Type B pancreatic cell (in vitro differentiated cells): ENCODE results near the gene NRP1. TPM values are rescaled to one million over a fixed set of nuclear protein-coding genes. Genes with fewer than 3 reads are reported as not detected.

Experiments
- DNase-seq: peaks from one replicate; pipeline ENCODE4 v3.0.0; 2021; ENCODE audit warnings: mixed read lengths; ENCODE audit not compliant: unreplicated experiment; ENCODE audit errors: extremely low spot score
- H3K27ac Mint-ChIP-seq: 2 replicates; pipeline ENCODE4 v1.8.0; 2021; ENCODE audit warnings: mild to moderate bottlenecking, mixed read lengths
- H3K27me3 Mint-ChIP-seq: 2 replicates; pipeline ENCODE4 v1.8.0; 2021; ENCODE audit warnings: mixed read lengths
- H3K36me3 Mint-ChIP-seq: 2 replicates; pipeline ENCODE4 v1.8.0; 2021; ENCODE audit warnings: mixed read lengths
- H3K4me1 Mint-ChIP-seq: one replicate; pipeline ENCODE4 v1.8.0; 2021; ENCODE audit warnings: mixed read lengths; ENCODE audit not compliant: unreplicated experiment
- H3K4me3 Mint-ChIP-seq: 2 replicates; pipeline ENCODE4 v1.8.0; 2021; ENCODE audit warnings: mild to moderate bottlenecking, mixed read lengths
- H3K9me3 Mint-ChIP-seq: 2 replicates; pipeline ENCODE4 v1.8.0; 2021; ENCODE audit warnings: mixed read lengths
- CTCF ChIP-seq: fragments of 200-600 bp; sonication (generic); conservative IDR thresholded peaks from 2 replicates; pipeline ENCODE4 v1.5.0; 2021; ENCODE audit warnings: antibody characterized with exemption, mild to moderate bottlenecking
- total RNA-seq: library from RNA; stranded (reverse); gene quantifications from 2 replicates; pipeline ENCODE4 v1.2.1, GENCODE V29; 2021; ENCODE audit warnings: low replicate concordance

NRP1 gene
- total RNA-seq, 1 donor from 2014 or later = 70.7 TPM

- Mint-ChIP-seq H3K36me3 (no peaks in the 10 kb centered on the region), H3K27ac (no peak overlapping the region), H3K27me3 (peaks cover 6% of the 10 kb centered on the region)
Observed at GRCh38 chr10:33350041-33350440, 15.6 kb upstream of the NRP1 start.

GRCh38 chr10:33349268-33349667 is 14.8 kb upstream of the NRP1 start:
- H3K4me1 Mint-ChIP-seq = peaks cover 4% of the 10 kb centered on the region
- DNase-seq = no peak
- TF ChIP-seq CTCF = no peak
- peaks cover 4% of the 10 kb centered on the region for H3K9me3 Mint-ChIP-seq
- no peak overlapping the region for H3K4me3 Mint-ChIP-seq
- H3K36me3 Mint-ChIP-seq = no peaks in the 10 kb centered on the region
- H3K27ac Mint-ChIP-seq = no peak overlapping the region
- H3K27me3 Mint-ChIP-seq = peaks cover 6% of the 10 kb centered on the region

More at GRCh38 chr10:33350041-33350440, 15.6 kb upstream of the NRP1 start:
- H3K4me3 Mint-ChIP-seq = no peak overlapping the region
- no peak for DNase-seq
- H3K9me3 Mint-ChIP-seq = peaks cover 4% of the 10 kb centered on the region
- peaks cover 4% of the 10 kb centered on the region for H3K4me1 Mint-ChIP-seq
- no peak for TF ChIP-seq CTCF

- no peak overlapping the region for H3K27ac Mint-ChIP-seq
- H3K4me3 Mint-ChIP-seq = no peak overlapping the region
- H3K9me3 Mint-ChIP-seq = peaks cover 9% of the 10 kb centered on the region
- H3K4me1 Mint-ChIP-seq = peaks cover 8% of the 10 kb centered on the region
- peaks cover 5% of the 10 kb centered on the region for H3K36me3 Mint-ChIP-seq
- DNase-seq = no peak
- H3K27me3 Mint-ChIP-seq = peaks cover 10% of the 10 kb centered on the region
- no peak for TF ChIP-seq CTCF
Observed at GRCh38 chr10:33347211-33347610, 12.7 kb upstream of the NRP1 start.

- H3K4me3 Mint-ChIP-seq = no peak overlapping the region
Observed at GRCh38 chr10:33345236-33345635, 10.8 kb upstream of the NRP1 start.

GRCh38 chr10:33344676-33345075 is 10.2 kb upstream of the NRP1 start:
- Mint-ChIP-seq H3K27ac (no peak overlapping the region), H3K4me1 (peaks cover 8% of the 10 kb centered on the region), H3K36me3 (peaks cover 5% of the 10 kb centered on the region), H3K27me3 (peaks cover 15% of the 10 kb centered on the region), H3K4me3 (no peak overlapping the region), H3K9me3 (peaks cover 9% of the 10 kb centered on the region)
- no peak for TF ChIP-seq CTCF
- no peak for DNase-seq

More at GRCh38 chr10:33345236-33345635, 10.8 kb upstream of the NRP1 start:
- DNase-seq = no peak
- no peak for TF ChIP-seq CTCF
- peaks cover 8% of the 10 kb centered on the region for H3K4me1 Mint-ChIP-seq
- peaks cover 9% of the 10 kb centered on the region for H3K9me3 Mint-ChIP-seq
- peaks cover 13% of the 10 kb centered on the region for H3K27me3 Mint-ChIP-seq
- H3K36me3 Mint-ChIP-seq = peaks cover 5% of the 10 kb centered on the region
- H3K27ac Mint-ChIP-seq = no peak overlapping the region

GRCh38 chr10:33341637-33342036 is 7.2 kb upstream of the NRP1 start:
- Mint-ChIP-seq H3K27me3 (peaks cover 29% of the 10 kb centered on the region), H3K27ac (no peak overlapping the region), H3K9me3 (peaks cover 9% of the 10 kb centered on the region), H3K4me3 (no peak overlapping the region), H3K4me1 (peaks cover 11% of the 10 kb centered on the region), H3K36me3 (peaks cover 5% of the 10 kb centered on the region)
- DNase-seq = no peak
- no peak for TF ChIP-seq CTCF
